Measurements from ENCODE around the gene CC2D1B. TPM values are rescaled to one million over a fixed set of nuclear protein-coding genes. Genes with fewer than 3 reads are reported as not detected.

The CC2D1B gene
- total and polyA plus RNA-seq, 2 donors (not counting 3 experiments of a cell fraction or from before 2014, with no cell fraction given), result 16.9 to 32.6 TPM

- DNase-seq (ENCODE audit: low read depth, low spot score), result no peak
- Histone ChIP-seq H3K9me3 (replicated peaks; ENCODE audit: control insufficient read depth, insufficient read depth, low read length) (no peaks in the 10 kb centered on the region), H2AFZ (ENCODE audit: low read depth, low read length) (no peak overlapping the region), H3K9ac (replicated peaks; ENCODE audit: extremely low read depth, insufficient read depth, low read length) (no peak overlapping the region), H3K9me1 (replicated peaks; ENCODE audit: control insufficient read depth, extremely low read depth, insufficient read depth, low read length) (no peaks in the 10 kb centered on the region), H3K4me2 (ENCODE audit: insufficient read depth, low read length) (no peak overlapping the region), H4K20me1 (replicated peaks; ENCODE audit: control insufficient read depth, extremely low read depth, insufficient read depth, low read length) (no peaks in the 10 kb centered on the region), H3K4me3 (replicated peaks in 1 of 3; ENCODE audit: insufficient read depth in 1 of 3, low read depth in 1 of 3, low read length in 3 of 3) (no peak overlapping the region), H3K36me3 (ENCODE audit: control insufficient read depth in 2 of 2, extremely low read depth in 1 of 2, insufficient read depth in 2 of 2, low read length in 2 of 2) (no peaks in the 10 kb centered on the region), H3K27me3 (ENCODE audit: control insufficient read depth in 2 of 2, insufficient read depth in 2 of 2, low read length in 2 of 2) (no peaks in the 10 kb centered on the region), H3K27ac (ENCODE audit: insufficient read depth, low read depth, low read length) (no peak overlapping the region), H3K79me2 (ENCODE audit: control insufficient read depth, insufficient read depth, low read length) (no peaks in the 10 kb centered on the region), H3K4me1 (ENCODE audit: control insufficient read depth, extremely low read depth, insufficient read depth, low read length) (no peaks in the 10 kb centered on the region)
- FAIRE-seq, result no peak
- intact Hi-C loops (cut with micrococcal nuclease), result no loop called here
- TF ChIP-seq EZH2 (IDR thresholded peaks at IDR 0.05; ENCODE audit: borderline replicate concordance, low read depth, low read length, severe bottlenecking) (no peak), POLR2AphosphoS5 (IDR thresholded peaks at IDR 0.05; ENCODE audit: insufficient read depth, low read depth, low read length) (no peak), CTCF (IDR thresholded peaks at IDR 0.05; ENCODE audit: extremely low read depth in 1 of 2, insufficient read depth in 1 of 2, low read depth in 1 of 2, low read length in 2 of 2) (no peak), GATA2 (IDR thresholded peaks at IDR 0.05; ENCODE audit: insufficient read depth, insufficient read length, low read depth, low read length) (no peak), MAX (IDR thresholded peaks at IDR 0.05; ENCODE audit: insufficient read depth, insufficient read length) (no peak), FOS (IDR thresholded peaks at IDR 0.05; ENCODE audit: borderline replicate concordance, insufficient read depth, low read length) (no peak), MYC (IDR thresholded peaks at IDR 0.05; ENCODE audit: low read depth, low read length) (no peak), POLR2A (IDR thresholded peaks at IDR 0.05; ENCODE audit: low read depth, low read length) (no peak), JUN (IDR thresholded peaks at IDR 0.05; ENCODE audit: borderline replicate concordance, insufficient read depth, insufficient read length, low read depth) (no peak)
- no TSS peak for BruUV-seq (replicated peaks)
- dilution Hi-C loops (cut with MboI; ENCODE audit: extremely low pct_ligation_motif_present, low sequenced_read_pairs), result no loop called here
- ChIA-PET POLR2A (interaction anchor here (0.7 kb wide), 1 partner anchor 196 kb away, joined by 7 read pairs; no protein-coding TSS in a partner anchor), CTCF (no interaction called here)
Observed at GRCh38 chr1:52323731-52324130, 42.3 kb downstream of the CC2D1B start.

Measured in endothelial cell of umbilical vein (primary cell).